ENCODE results near the gene BTLA.

Gene BTLA

DNA sequence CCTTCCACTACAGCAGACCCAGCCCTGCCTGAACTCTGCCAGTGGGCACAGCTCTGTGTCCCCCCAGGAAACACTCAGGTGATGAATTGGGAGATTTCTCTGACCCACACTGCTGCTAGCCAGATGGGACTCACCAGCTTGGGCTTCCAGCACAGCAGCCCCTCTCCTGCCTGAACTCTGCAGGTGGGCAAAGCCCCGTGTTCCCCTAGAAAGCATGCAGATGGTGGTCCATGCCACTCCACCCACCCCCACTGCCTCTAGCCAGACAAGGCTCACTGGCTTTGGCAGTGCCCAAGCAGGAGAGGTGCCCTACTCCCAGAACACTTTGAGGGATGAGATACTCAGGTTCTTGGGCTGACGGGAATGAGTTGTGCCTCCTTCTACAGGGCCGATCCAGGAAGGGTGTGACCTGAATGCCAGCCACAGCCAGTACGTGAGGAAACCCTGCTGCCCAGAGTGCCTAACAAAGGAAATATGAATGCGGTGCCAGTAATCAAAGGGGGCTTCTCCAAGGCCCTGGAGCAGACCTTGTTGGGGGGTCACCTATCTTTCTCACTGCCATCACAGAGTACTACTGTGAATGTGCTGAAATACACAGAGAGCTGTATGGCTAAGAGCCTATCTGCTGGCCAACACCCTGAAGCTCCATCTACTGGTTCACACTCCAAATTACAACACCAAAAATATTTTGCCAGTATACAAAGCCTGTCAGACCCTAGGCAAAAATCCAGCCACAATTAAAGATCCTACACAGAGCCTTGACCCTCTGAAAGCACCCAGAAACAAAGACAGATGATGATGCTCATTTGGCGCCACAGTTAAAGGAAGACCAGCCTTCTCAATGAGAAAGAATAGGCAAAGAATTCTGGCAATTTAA, 61.9 kb downstream of the BTLA start:
- H3K9me3 ChIP-seq (ENCODE audit: insufficient read depth, low read depth, low read length): no peaks in the 10 kb centered on the region
- H3K4me3 ChIP-seq (ENCODE audit: low read length, poor library complexity, severe bottlenecking): no peak overlapping the region
- H3F3A ChIP-seq (ENCODE audit: low read depth): no peaks in the 10 kb centered on the region
- TF ChIP-seq, protein P1, sequence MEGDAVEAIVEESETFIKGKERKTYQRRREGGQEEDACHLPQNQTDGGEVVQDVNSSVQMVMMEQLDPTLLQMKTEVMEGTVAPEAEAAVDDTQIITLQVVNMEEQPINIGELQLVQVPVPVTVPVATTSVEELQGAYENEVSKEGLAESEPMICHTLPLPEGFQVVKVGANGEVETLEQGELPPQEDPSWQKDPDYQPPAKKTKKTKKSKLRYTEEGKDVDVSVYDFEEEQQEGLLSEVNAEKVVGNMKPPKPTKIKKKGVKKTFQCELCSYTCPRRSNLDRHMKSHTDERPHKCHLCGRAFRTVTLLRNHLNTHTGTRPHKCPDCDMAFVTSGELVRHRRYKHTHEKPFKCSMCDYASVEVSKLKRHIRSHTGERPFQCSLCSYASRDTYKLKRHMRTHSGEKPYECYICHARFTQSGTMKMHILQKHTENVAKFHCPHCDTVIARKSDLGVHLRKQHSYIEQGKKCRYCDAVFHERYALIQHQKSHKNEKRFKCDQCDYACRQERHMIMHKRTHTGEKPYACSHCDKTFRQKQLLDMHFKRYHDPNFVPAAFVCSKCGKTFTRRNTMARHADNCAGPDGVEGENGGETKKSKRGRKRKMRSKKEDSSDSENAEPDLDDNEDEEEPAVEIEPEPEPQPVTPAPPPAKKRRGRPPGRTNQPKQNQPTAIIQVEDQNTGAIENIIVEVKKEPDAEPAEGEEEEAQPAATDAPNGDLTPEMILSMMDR (conservative IDR thresholded peaks at IDR 0.05; ENCODE audit: low read length): peak; percentile 78
- no peak for TF ChIP-seq EZH2phosphoT487 (IDR thresholded peaks at IDR 0.05; ENCODE audit: borderline replicate concordance)
- no peaks in the 10 kb centered on the region for H3K36me3 ChIP-seq (ENCODE audit: insufficient read depth, low read length)
- H2AFZ ChIP-seq (ENCODE audit: low read length): peak overlapping the region; percentile 89
- H3K4me2 ChIP-seq (ENCODE audit: low read depth, low read length, poor library complexity, severe bottlenecking): no peak overlapping the region
- H4K20me1 ChIP-seq (ENCODE audit: insufficient read depth, low read length, poor library complexity, severe bottlenecking): no peaks in the 10 kb centered on the region
- H3K9me2 ChIP-seq (replicated peaks; ENCODE audit: low read depth, low read length): no peaks in the 10 kb centered on the region
- peak overlapping the region; percentile 23 for H3K9ac ChIP-seq (ENCODE audit: low read depth, low read length, poor library complexity, severe bottlenecking)
- H3K79me2 ChIP-seq (ENCODE audit: insufficient read depth, low read length): no peaks in the 10 kb centered on the region
- no peaks in the 10 kb centered on the region for H3K27me3 ChIP-seq (ENCODE audit: insufficient read depth, low read length, poor library complexity, severe bottlenecking)
- H3K4me1 ChIP-seq (ENCODE audit: insufficient read depth, low read length, poor library complexity, severe bottlenecking): peaks cover 7% of the 10 kb centered on the region

DNA sequence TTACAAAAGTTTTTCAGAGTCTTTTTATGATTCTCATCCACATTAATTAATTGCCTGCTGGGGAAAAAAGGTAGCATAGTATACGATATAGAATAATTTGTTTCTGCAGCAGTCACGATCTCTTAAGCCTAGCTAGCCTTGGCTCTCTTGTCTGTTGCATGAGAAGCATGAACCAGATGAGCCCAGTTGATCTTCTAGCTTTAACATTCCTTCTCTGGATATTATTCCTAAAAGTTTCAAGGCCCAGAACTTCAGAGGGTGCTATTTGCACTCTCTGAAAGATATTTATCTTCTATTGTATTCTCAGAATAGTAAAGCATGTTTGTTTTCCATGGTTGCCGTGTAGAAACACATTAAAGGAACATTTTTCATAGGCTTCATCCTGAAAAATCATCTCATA, 69.3 kb downstream of the BTLA start:
- H3K9me2 ChIP-seq (replicated peaks; ENCODE audit: low read depth, low read length): no peaks in the 10 kb centered on the region
- no peak overlapping the region for H3K4me2 ChIP-seq (ENCODE audit: low read depth, low read length, poor library complexity, severe bottlenecking)
- H3K36me3 ChIP-seq (ENCODE audit: insufficient read depth, low read length): no peaks in the 10 kb centered on the region
- no peaks in the 10 kb centered on the region for H4K20me1 ChIP-seq (ENCODE audit: insufficient read depth, low read length, poor library complexity, severe bottlenecking)
- TF ChIP-seq, protein P1 (conservative IDR thresholded peaks at IDR 0.05; ENCODE audit: low read length): no peak
- no peak for TF ChIP-seq EZH2phosphoT487 (IDR thresholded peaks at IDR 0.05; ENCODE audit: borderline replicate concordance)
- H3K79me2 ChIP-seq (ENCODE audit: insufficient read depth, low read length): no peaks in the 10 kb centered on the region
- no peaks in the 10 kb centered on the region for H3K9me3 ChIP-seq (ENCODE audit: insufficient read depth, low read depth, low read length)
- H3F3A ChIP-seq (ENCODE audit: low read depth): no peaks in the 10 kb centered on the region
- no peak overlapping the region for H3K9ac ChIP-seq (ENCODE audit: low read depth, low read length, poor library complexity, severe bottlenecking)
- H3K4me3 ChIP-seq (ENCODE audit: low read length, poor library complexity, severe bottlenecking): no peak overlapping the region
- no peak overlapping the region for H2AFZ ChIP-seq (ENCODE audit: low read length)
- H3K4me1 ChIP-seq (ENCODE audit: insufficient read depth, low read length, poor library complexity, severe bottlenecking): no peaks in the 10 kb centered on the region
- H3K27me3 ChIP-seq (ENCODE audit: insufficient read depth, low read length, poor library complexity, severe bottlenecking): no peaks in the 10 kb centered on the region

DNA sequence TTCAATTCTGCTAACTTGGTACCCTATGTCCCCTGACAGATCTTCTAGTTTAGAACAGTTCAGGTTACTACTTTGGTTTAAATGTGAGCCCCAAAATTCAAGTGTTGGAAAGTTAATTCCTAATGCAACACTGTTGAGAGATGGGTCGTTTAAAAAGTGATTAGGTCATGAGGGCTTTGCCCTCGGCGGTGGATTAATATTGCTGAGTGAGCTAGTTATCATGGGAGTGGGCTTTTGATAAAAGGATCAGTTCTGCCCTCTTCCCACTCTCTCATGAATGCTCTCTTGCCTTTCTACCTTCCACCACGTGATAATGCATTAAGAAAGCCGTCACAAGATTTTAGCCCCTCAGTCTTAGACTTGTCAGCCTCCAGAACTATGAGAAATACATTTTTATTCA, 72.1 kb downstream of the BTLA start:
- Histone ChIP-seq H4K20me1 (ENCODE audit: insufficient read depth, low read length, poor library complexity, severe bottlenecking) (no peaks in the 10 kb centered on the region), H3K9ac (ENCODE audit: low read depth, low read length, poor library complexity, severe bottlenecking) (no peak overlapping the region), H3F3A (ENCODE audit: low read depth) (no peaks in the 10 kb centered on the region), H3K4me1 (ENCODE audit: insufficient read depth, low read length, poor library complexity, severe bottlenecking) (no peaks in the 10 kb centered on the region), H3K27me3 (ENCODE audit: insufficient read depth, low read length, poor library complexity, severe bottlenecking) (no peaks in the 10 kb centered on the region), H3K9me3 (ENCODE audit: insufficient read depth, low read depth, low read length) (no peaks in the 10 kb centered on the region), H3K79me2 (ENCODE audit: insufficient read depth, low read length) (no peaks in the 10 kb centered on the region), H3K9me2 (replicated peaks; ENCODE audit: low read depth, low read length) (no peaks in the 10 kb centered on the region), H3K4me2 (ENCODE audit: low read depth, low read length, poor library complexity, severe bottlenecking) (no peak overlapping the region), H3K4me3 (ENCODE audit: low read length, poor library complexity, severe bottlenecking) (no peak overlapping the region), H2AFZ (ENCODE audit: low read length) (no peak overlapping the region), H3K36me3 (ENCODE audit: insufficient read depth, low read length) (no peaks in the 10 kb centered on the region)
- TF ChIP-seq, protein P1 (conservative IDR thresholded peaks at IDR 0.05; ENCODE audit: low read length): no peak
- TF ChIP-seq EZH2phosphoT487 (IDR thresholded peaks at IDR 0.05; ENCODE audit: borderline replicate concordance): no peak

Measured in Loucy (cell line).